Stimulated activated naive B cell treated with anti-CD40 and anti-IgM and Interleukin-4, amounts not matched to agents 10 μg/mL and 1 μg/mL and 100 μg/mL, for 72 hours (primary cell): Measurements from ENCODE around the gene OR4K5.
"Not testable (repeated sequence)": the region's sequence is repeated elsewhere in the genome, so short reads cannot be mapped to it uniquely, and the experiment has no call there.

ENCODE experiments used
- ATAC-seq, 2 donors: fragments of 150-1000 bp; cut with Tn5 transposase; replicated peaks; 2 replicates each; pipeline ENCODE4 v1.10.0; 2021; ENCODE audit warnings: moderate library complexity in 1 of 2
- DNase-seq: peaks from one replicate; pipeline ENCODE4 v3.0.0; 2021
- H3K27ac Mint-ChIP-seq: one replicate; pipeline ENCODE4 v1.8.0; 2022; ENCODE audit warnings: mild to moderate bottlenecking, mixed read lengths
- H3K27me3 Mint-ChIP-seq, 2 donors: one replicate each; pipeline ENCODE4 v1.8.0; 2022; ENCODE audit warnings: mixed read lengths in 2 of 2
- H3K36me3 Mint-ChIP-seq, 2 donors: one replicate each; pipeline ENCODE4 v1.8.0; 2022; ENCODE audit warnings: mixed read lengths in 2 of 2, mild to moderate bottlenecking in 1 of 2
- H3K4me1 Mint-ChIP-seq, 2 donors: one replicate each; pipeline ENCODE4 v1.8.0; 2022; ENCODE audit warnings: mixed read lengths in 2 of 2, mild to moderate bottlenecking in 1 of 2
- H3K4me3 Mint-ChIP-seq, 2 donors: one replicate each; pipeline ENCODE4 v1.8.0; 2022; ENCODE audit warnings: mild to moderate bottlenecking in 2 of 2, mixed read lengths in 2 of 2, moderate library complexity in 1 of 2
- H3K9me3 Mint-ChIP-seq, 2 donors: one replicate each; pipeline ENCODE4 v1.8.0; 2022; ENCODE audit warnings: mixed read lengths in 2 of 2, mild to moderate bottlenecking in 1 of 2

Gene OR4K5

DNA sequence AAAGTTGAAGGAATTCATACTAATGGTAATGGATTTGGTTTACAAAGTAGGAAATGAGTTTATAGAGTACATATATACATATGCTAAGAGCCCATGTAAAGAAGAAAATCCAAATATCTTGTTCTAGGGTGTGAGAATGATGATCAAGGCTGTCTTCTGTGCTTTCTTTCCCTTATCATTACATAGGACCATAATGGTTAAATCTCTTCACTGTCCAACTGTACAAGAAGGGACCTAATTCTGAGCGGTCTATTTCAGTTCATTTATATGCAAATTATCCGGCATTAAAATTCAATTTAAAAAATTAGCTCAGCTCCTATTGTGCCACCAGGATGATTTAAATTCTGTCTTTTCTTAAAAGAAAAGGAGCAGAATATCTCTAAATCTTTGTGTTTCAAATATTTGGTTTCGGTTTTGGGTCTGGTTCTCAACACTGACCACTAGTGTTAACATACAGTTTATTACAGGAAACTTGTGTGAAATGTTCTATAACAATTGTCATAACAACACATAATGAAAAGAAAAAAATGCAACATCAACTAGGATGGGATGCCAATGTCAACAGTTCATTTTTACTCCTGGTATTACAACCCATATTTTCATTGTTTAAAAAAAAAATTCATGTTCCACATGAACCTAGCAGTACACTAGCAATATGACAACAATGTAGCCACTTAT is 27.1 kb downstream of the OR4K5 start:
- H3K4me3 Mint-ChIP-seq: no peak overlapping the region
- H3K27ac Mint-ChIP-seq: no peak overlapping the region
- peaks cover 0 to 4% of the 10 kb centered on the region in 2 donors for H3K9me3 Mint-ChIP-seq
- H3K27me3 Mint-ChIP-seq: no peaks in the 10 kb centered on the region
- H3K4me1 Mint-ChIP-seq: no peaks in the 10 kb centered on the region
- no peaks in the 10 kb centered on the region for H3K36me3 Mint-ChIP-seq
- ATAC-seq (no peak), DNase-seq (no peak)

DNA sequence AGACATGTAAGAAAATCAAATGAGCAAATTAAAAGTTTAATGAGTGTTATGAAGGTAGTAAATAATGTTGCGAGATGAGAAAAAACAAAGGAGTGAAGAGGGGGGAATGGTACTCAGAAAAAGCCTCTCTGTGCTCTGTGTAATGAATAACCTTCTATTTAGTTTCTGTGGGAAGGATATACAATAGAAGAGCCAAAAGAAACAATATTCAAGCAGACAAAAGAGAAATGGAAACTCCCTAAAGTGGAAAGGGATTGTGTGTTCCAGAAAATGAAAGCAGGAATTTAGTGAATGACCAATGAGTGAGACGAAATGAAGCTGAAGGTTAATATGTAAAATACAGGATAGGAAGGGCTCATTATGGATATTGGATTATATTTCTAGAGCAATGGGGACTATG is 28.8 kb downstream of the OR4K5 start:
- Mint-ChIP-seq H3K4me3 (no peak overlapping the region), H3K4me1 (no peaks in the 10 kb centered on the region), H3K36me3 (no peaks in the 10 kb centered on the region), H3K27me3 (no peaks in the 10 kb centered on the region), H3K9me3 (peaks cover 0 to 4% of the 10 kb centered on the region in 2 donors), H3K27ac (no peak overlapping the region)
- DNase-seq: no peak
- no peak for ATAC-seq

GRCh38 chr14:19969735-19970134 is 49.3 kb downstream of the OR4K5 start:
- not testable (repeated sequence) for H3K4me1 Mint-ChIP-seq, H3K4me3 Mint-ChIP-seq, H3K36me3 Mint-ChIP-seq, H3K27ac Mint-ChIP-seq, ATAC-seq, H3K27me3 Mint-ChIP-seq, H3K9me3 Mint-ChIP-seq, DNase-seq
